ENCODE measurements around the gene ST6GALNAC1.

DNA sequence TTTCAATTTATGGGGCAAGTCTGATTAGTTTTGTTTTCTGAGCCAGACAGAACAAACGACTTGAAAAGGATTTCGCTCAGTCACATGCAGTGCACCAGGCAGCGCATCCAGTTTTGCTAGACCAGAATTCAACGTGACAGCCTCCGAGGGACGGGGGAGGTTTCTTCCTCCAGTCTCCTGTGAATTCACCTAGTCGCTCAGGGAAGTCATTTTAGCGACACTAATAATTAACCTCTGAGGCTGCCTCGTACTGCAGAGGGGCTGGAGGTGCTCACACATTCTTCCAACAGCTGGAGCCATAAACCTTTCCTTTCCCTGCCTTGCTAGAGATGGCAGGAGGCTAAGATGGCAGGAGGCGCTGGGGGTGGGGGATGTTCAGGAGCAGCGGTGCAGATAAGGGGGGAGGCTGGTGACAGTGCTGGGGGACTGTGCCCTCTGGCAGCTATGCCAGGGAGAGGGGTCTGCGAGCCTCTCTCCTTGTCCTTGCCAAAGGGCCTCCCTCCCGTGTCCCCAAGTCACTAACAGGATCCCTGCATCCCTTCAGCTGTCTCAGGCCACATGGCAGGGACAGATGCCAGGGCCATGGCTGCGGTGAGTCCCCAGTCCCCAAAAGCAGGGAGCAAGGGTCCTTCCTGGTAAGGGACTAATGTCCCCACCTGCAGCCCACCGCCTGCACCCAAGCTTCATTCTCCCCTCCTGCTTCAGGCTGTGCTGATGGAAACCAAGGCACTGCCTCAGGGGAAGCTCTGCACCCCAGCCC lies 43.2 kb upstream of the ST6GALNAC1 start:
- TF ChIP-seq, protein P1, sequence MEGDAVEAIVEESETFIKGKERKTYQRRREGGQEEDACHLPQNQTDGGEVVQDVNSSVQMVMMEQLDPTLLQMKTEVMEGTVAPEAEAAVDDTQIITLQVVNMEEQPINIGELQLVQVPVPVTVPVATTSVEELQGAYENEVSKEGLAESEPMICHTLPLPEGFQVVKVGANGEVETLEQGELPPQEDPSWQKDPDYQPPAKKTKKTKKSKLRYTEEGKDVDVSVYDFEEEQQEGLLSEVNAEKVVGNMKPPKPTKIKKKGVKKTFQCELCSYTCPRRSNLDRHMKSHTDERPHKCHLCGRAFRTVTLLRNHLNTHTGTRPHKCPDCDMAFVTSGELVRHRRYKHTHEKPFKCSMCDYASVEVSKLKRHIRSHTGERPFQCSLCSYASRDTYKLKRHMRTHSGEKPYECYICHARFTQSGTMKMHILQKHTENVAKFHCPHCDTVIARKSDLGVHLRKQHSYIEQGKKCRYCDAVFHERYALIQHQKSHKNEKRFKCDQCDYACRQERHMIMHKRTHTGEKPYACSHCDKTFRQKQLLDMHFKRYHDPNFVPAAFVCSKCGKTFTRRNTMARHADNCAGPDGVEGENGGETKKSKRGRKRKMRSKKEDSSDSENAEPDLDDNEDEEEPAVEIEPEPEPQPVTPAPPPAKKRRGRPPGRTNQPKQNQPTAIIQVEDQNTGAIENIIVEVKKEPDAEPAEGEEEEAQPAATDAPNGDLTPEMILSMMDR (IDR thresholded peaks at IDR 0.05), result no peak
- no peak for TF ChIP-seq POLR2A (IDR thresholded peaks at IDR 0.05)

All from thyroid gland (tissue), 4 donors.